SK-N-MC (cell line): Measurements from ENCODE around the gene MATN3.

Source experiments
- EZH2 ChIP-seq: fragments of 200-600 bp; sonication (generic); IDR thresholded peaks from one replicate; pipeline ENCODE4 v1.6.1; 2017; ENCODE audit warnings: antibody characterized with exemption
- FOXP2 ChIP-seq: optimal IDR thresholded peaks from 2 replicates; pipeline ENCODE3; 2011; ENCODE audit warnings: mild to moderate bottlenecking, moderate library complexity; ENCODE audit not compliant: insufficient read depth; ENCODE audit errors: extremely low read length, control extremely low read depth
- POLR2AphosphoS5 ChIP-seq: IDR thresholded peaks from 2 replicates; pipeline ENCODE4 v1.6.1; 2012; ENCODE audit warnings: mild to moderate bottlenecking, low read depth, low read length, borderline replicate concordance

DNA sequence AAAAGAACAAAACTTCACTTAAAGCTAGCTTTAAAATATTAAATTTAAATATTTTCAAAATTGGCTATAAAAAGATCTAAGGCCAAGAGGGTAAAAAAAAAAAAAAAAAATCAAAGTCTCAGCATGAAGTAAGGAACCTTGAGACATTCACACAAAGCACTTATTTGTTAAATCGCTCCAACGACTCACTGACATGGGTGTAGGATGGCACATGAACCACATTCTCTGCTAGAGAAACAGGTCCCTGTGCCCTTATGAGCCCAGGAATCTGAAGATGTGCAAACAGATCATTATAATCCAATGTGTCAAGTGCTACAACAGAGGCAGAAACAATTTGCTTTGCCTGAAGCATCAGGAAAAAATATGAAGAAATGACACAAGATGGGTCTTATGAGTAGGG, 25.2 kb upstream of the MATN3 start:
- TF ChIP-seq EZH2, result no peak
- TF ChIP-seq POLR2AphosphoS5, result no peak
- TF ChIP-seq FOXP2, result no peak
